ENCODE measurements around the gene AOPEP.

DNA sequence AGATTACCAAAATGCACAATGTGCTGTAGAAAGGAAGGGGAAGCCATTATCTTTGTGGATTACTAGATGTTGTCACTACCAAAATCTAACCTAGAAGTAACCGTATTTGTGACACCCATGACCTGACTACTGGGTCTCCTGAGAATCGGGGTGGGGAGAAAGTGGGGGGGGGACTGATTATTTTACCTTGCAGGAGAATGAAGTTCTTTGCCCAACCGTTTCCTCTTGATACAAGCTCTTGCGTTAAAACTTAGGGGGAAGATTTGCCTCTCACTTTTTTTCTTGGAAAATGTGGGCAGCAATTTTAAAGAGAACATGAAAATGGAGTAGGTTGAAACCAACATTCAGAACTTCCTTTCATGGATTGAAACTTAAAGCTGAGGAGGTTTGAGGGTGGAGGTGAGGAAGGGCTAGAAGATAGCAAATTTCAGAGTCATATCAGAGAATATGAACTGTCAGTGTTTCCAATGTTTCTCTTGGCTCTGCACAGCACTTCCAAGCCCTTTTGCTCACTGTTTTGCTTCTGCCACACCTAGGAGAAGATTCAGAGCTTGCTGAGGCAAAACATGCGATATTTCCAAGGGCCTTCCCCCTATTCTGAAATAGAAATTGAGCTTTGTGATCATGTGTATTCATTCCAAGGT is 280.8 kb downstream of the AOPEP start:
- TF ChIP-seq POLR2A (IDR thresholded peaks at IDR 0.05): peak in 1 of 2 donors; percentile 32
- TF ChIP-seq, protein P1, sequence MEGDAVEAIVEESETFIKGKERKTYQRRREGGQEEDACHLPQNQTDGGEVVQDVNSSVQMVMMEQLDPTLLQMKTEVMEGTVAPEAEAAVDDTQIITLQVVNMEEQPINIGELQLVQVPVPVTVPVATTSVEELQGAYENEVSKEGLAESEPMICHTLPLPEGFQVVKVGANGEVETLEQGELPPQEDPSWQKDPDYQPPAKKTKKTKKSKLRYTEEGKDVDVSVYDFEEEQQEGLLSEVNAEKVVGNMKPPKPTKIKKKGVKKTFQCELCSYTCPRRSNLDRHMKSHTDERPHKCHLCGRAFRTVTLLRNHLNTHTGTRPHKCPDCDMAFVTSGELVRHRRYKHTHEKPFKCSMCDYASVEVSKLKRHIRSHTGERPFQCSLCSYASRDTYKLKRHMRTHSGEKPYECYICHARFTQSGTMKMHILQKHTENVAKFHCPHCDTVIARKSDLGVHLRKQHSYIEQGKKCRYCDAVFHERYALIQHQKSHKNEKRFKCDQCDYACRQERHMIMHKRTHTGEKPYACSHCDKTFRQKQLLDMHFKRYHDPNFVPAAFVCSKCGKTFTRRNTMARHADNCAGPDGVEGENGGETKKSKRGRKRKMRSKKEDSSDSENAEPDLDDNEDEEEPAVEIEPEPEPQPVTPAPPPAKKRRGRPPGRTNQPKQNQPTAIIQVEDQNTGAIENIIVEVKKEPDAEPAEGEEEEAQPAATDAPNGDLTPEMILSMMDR (IDR thresholded peaks at IDR 0.05): no peak

Measured in heart left ventricle (tissue), 13 donors.